Large intestine (tissue), 12 donors: ENCODE data around the gene RBM24. TPM values are rescaled to one million over a fixed set of nuclear protein-coding genes. Genes with fewer than 3 reads are reported as not detected.

ENCODE experiments used
- DNase-seq, 2 donors: peaks; one replicate each; pipeline versions ENCODE4 v3.0.0 to v3.0.0-alpha.2; 2013
- H3K27ac ChIP-seq: one replicate; pipeline ENCODE4 v1.5.1; 2013; ENCODE audit warnings: low read length
- H3K27me3 ChIP-seq: 2 replicates; pipeline ENCODE4 v1.6.1; 2013; ENCODE audit warnings: low read length; ENCODE audit not compliant: control insufficient read depth, insufficient read depth
- H3K36me3 ChIP-seq: 2 replicates; pipeline ENCODE4 v1.6.1; 2013; ENCODE audit warnings: low read length; ENCODE audit not compliant: control insufficient read depth, insufficient read depth
- H3K4me1 ChIP-seq: one replicate; pipeline ENCODE4 v1.6.1; 2013; ENCODE audit warnings: low read length; ENCODE audit not compliant: control insufficient read depth, insufficient read depth
- H3K4me3 ChIP-seq: one replicate; pipeline ENCODE4 v1.5.1; 2013; ENCODE audit warnings: low read length
- H3K9me3 ChIP-seq: one replicate; pipeline ENCODE4 v1.6.1; 2013; ENCODE audit warnings: mild to moderate bottlenecking, low read depth, low read length, moderate library complexity; ENCODE audit not compliant: control insufficient read depth
- WGBS: methylation state at CpG from one replicate; pipeline ENCODE4 v1.1.5; 2013; ENCODE audit warnings: low lambda C conversion rate; ENCODE audit not compliant: insufficient coverage; 5-methylcytosine and 5-hydroxymethylcytosine counted together
- long read RNA-seq, 11 donors: transcript quantifications; one replicate each; lab custom pipeline, GENCODE V29; 2026
- polyA plus RNA-seq: library from polyadenylated mRNA; unstranded; fragments of 120-200 nt; gene quantifications from one replicate; pipeline ENCODE4 v1.2.1, GENCODE V29; 2013

Gene RBM24
- polyA plus RNA-seq, result 3.6 TPM
- long read RNA-seq, donor 1, result 0 reads
- long read RNA-seq, donor 2, partial matches to known transcripts, result 0 of 1 reads
- long read RNA-seq, donor 2, other reads (novel, unspliced or antisense), result 0 of 1 reads
- long read RNA-seq, donor 3, result 0 reads
- long read RNA-seq, donor 4, result 0 reads
- long read RNA-seq, donor 5, result 0 reads
- long read RNA-seq, donor 6, partial matches to known transcripts, result 0 of 2 reads
- long read RNA-seq, donor 6, other reads (novel, unspliced or antisense), result 0 of 2 reads
- long read RNA-seq, donor 7, partial matches to known transcripts, result 0 of 2 reads
- long read RNA-seq, donor 7, other reads (novel, unspliced or antisense), result 0 of 2 reads
- long read RNA-seq, donor 8, partial matches to known transcripts, result 0 of 2 reads
- long read RNA-seq, donor 8, other reads (novel, unspliced or antisense), result 0 of 2 reads
- long read RNA-seq, donor 9, result 0 reads
- long read RNA-seq, donor 10, result 0 reads
- long read RNA-seq, donor 11, result 0 reads

- no CpG with 5 or more reads among the region's 46 CpGs for WGBS
- Histone ChIP-seq H3K27ac (no peak within 1 kb of the TSS), H3K27me3 (peaks cover 50% of the 10 kb centered on the region)
Measured at GRCh38 chr6:17281100-17281496, at the start of gene RBM24. TSS of gene RBM24 (plus strand) at chr6:17281361. CDS start at chr6:17281582, 221 bp downstream.

DNA sequence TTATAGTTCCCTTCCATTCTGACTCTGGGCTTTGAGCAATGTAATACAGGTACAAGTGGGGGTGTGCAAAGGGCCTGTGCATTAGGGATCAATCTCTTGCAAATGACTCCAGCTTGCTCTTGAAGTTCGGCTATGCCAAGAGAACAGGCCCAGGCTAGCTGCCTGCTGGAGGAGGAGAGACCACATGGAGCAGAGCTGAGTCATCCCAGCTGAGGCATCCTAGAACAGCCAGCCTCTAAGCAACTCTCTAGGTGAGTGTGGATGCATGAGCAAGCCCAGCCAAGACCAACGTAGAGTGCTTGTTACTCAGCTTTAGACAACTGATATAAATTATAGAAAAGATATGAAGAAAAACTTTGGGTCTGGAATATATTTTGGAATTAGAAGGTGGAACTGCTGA lies 47.6 kb upstream of the RBM24 start:
- DNase-seq, result no peak
- Histone ChIP-seq H3K27me3 (no peaks in the 10 kb centered on the region), H3K36me3 (no peaks in the 10 kb centered on the region), H3K9me3 (no peaks in the 10 kb centered on the region), H3K27ac (no peak overlapping the region), H3K4me3 (no peak overlapping the region), H3K4me1 (no peaks in the 10 kb centered on the region)
- WGBS, result no CpG with 5 or more reads among the region's 2 CpGs

More at GRCh38 chr6:17281100-17281496, at the start of gene RBM24:
- Histone ChIP-seq H3K9me3 (no peaks in the 10 kb centered on the region), H3K36me3 (no peaks in the 10 kb centered on the region), H3K4me3 (peak within 1 kb of the TSS; percentile 51), H3K4me1 (peaks cover 9% of the 10 kb centered on the region)
- peak; percentile 17 to 50 for DNase-seq

DNA sequence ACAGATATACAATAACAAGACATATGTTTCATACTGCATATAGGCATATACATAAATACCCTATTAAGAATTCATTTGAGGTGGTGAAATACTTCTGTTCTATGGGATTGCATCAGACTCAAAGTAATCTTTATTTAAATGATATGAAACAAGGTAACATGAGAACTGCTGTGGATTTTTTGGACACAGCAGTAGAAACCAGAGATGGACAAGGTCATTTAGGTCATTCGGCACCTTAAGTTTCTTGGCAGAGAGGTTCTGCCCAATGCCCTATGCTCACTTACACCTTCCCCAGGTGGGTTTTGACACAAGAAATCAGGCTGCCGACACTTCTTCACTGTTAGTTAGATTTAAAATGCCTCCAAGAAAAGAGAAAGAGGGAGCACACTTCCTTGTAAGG lies 43.9 kb upstream of the RBM24 start:
- no peaks in the 10 kb centered on the region for H3K36me3 ChIP-seq
- no peak overlapping the region for H3K27ac ChIP-seq
- no peak for DNase-seq
- no peaks in the 10 kb centered on the region for H3K4me1 ChIP-seq
- no peak overlapping the region for H3K4me3 ChIP-seq
- no peaks in the 10 kb centered on the region for H3K27me3 ChIP-seq
- H3K9me3 ChIP-seq, result no peaks in the 10 kb centered on the region
- WGBS, result no CpG with 5 or more reads among the region's 2 CpGs

DNA sequence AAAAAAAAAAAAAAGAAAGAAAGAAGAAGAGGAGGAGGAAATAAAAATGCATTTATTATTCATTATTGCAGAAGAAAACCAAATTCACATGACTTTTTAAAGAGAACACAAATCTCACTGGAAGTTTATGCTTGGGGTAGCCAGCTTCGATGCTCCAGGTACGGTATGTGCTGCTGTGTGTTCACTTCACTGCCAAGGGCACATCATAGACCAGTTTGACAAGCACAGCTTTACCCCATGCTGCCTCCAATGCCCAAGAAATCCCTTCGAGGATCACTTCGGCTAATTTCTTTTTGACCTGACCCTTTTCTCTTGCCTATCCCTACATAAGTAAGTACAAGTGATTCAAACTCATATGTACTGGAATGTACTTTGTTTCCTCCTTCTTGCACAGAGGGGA lies 41.9 kb upstream of the RBM24 start:
- Histone ChIP-seq H3K4me3 (no peak overlapping the region), H3K27ac (no peak overlapping the region), H3K27me3 (no peaks in the 10 kb centered on the region), H3K9me3 (no peaks in the 10 kb centered on the region), H3K4me1 (no peaks in the 10 kb centered on the region), H3K36me3 (no peaks in the 10 kb centered on the region)
- no peak for DNase-seq
- 100% methylated on average over 1 of the region's 4 CpGs for WGBS

DNA sequence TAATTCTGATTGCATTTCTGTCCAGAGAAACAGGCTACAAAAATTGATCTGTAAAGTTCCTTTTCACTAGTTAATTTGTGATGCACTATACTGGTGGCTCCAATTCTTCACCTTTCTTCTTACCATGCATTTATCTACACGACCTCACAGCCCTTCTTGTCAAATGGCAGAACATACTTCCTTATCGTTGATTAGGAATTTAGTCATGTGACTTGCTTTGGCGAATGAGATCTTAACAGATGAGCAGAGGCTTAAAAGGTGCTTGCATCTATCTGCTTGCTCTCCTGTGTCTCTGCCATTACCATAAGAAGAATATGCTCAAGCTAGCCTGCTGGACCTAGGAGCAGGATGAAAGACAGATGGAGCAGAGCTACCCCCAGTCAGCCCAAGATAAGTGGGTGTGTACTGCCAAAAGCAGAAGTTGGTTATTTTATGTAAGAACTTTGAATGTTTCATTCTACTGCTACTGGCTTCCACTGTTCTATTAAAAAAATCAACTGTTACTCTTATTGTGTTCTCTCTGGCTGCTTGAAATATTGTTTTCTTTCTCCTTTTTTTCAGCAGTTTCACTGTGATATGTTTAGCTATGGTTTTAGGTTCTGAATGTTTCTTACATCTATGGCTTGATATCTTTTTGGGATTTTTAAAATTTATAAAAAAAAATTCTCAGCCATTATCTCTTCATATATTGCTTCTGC lies 40.2 kb upstream of the RBM24 start:
- no peaks in the 10 kb centered on the region for H3K36me3 ChIP-seq
- no peaks in the 10 kb centered on the region for H3K4me1 ChIP-seq
- H3K9me3 ChIP-seq, result no peaks in the 10 kb centered on the region
- WGBS, result 60% methylated on average over 1 of the region's 3 CpGs
- H3K27ac ChIP-seq, result no peak overlapping the region
- no peaks in the 10 kb centered on the region for H3K27me3 ChIP-seq
- H3K4me3 ChIP-seq, result no peak overlapping the region
- no peak for DNase-seq

- DNase-seq, result no peak
- Histone ChIP-seq H3K4me1 (no peaks in the 10 kb centered on the region), H3K36me3 (no peaks in the 10 kb centered on the region), H3K27me3 (no peaks in the 10 kb centered on the region), H3K9me3 (no peaks in the 10 kb centered on the region), H3K27ac (no peak overlapping the region), H3K4me3 (no peak overlapping the region)
- 17% methylated on average over 1 of the region's 1 CpG for WGBS
Measured at GRCh38 chr6:17242087-17242486, 39.1 kb upstream of the RBM24 start.

- WGBS, result 90% methylated on average over 2 of the region's 2 CpGs
- Histone ChIP-seq H3K4me3 (no peak overlapping the region), H3K27me3 (no peaks in the 10 kb centered on the region), H3K27ac (no peak overlapping the region), H3K4me1 (no peaks in the 10 kb centered on the region), H3K9me3 (no peaks in the 10 kb centered on the region), H3K36me3 (no peaks in the 10 kb centered on the region)
- no peak for DNase-seq
Measured at GRCh38 chr6:17250237-17250636, 30.9 kb upstream of the RBM24 start.

GRCh38 chr6:17251953-17252352 lies 29.2 kb upstream of the RBM24 start:
- Histone ChIP-seq H3K36me3 (no peaks in the 10 kb centered on the region), H3K4me3 (no peak overlapping the region), H3K4me1 (no peaks in the 10 kb centered on the region), H3K27me3 (no peaks in the 10 kb centered on the region), H3K27ac (no peak overlapping the region), H3K9me3 (no peaks in the 10 kb centered on the region)
- no peak for DNase-seq

DNA sequence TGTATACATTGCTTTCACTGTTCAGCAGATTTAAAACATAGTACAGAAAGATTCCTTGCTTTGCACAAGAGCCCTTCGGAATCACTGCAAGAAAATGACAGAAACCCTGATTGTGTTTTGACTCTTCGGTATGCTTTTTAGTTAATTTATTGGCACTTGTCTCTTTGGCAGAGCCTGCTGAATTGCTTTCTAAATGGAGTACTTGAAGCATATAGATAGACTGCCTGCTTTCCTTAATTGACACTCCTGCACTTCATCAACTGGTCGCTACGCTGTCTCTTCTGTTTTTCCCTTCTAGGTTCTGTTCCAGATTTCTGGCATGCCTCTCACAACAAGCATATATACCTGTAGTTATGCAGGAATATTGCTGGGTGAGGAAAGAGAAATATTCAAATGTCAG lies 22.4 kb upstream of the RBM24 start:
- Histone ChIP-seq H3K27me3 (no peaks in the 10 kb centered on the region), H3K36me3 (no peaks in the 10 kb centered on the region), H3K27ac (no peak overlapping the region), H3K4me1 (no peaks in the 10 kb centered on the region), H3K9me3 (no peaks in the 10 kb centered on the region), H3K4me3 (no peak overlapping the region)
- no peak for DNase-seq
- 89% methylated on average over 4 of the region's 4 CpGs for WGBS

GRCh38 chr6:17265570-17265969 lies 15.6 kb upstream of the RBM24 start:
- Histone ChIP-seq H3K27ac (no peak overlapping the region), H3K4me1 (no peaks in the 10 kb centered on the region), H3K36me3 (no peaks in the 10 kb centered on the region), H3K9me3 (no peaks in the 10 kb centered on the region), H3K27me3 (peaks cover 3% of the 10 kb centered on the region), H3K4me3 (no peak overlapping the region)
- DNase-seq, result no peak
